RWPE1 (cell line): ENCODE data around the gene HERPUD1.

Experiments used
- CTCF ChIA-PET: fragments of 350-600 bp; sonication (Branson Sonifier 250); formaldehyde crosslinking; extraction: SDS; loops from one replicate; lab custom pipeline; 2021; lab: Yijun Ruan, JAX
- POLR2A ChIA-PET: fragments of 400-600 bp; formaldehyde crosslinking; extraction: SDS; loops from one replicate; lab custom pipeline; 2020; ENCODE audit warnings: antibody characterized with exemption; ENCODE audit not compliant: low non-redundant PET; lab: Yijun Ruan, JAX
- DNase-seq: peaks from one replicate; pipeline ENCODE4 v3.0.0; 2012; ENCODE audit warnings: low spot score
- H3K27ac ChIP-seq: fragments of 450-650 bp; 2 replicates; pipeline ENCODE4 v1.5.1; 2017
- CTCF ChIP-seq: fragments of 450-650 bp; conservative IDR thresholded peaks from 2 replicates; pipeline ENCODE4 v1.5.1; 2017; ENCODE audit warnings: low read depth, mild to moderate bottlenecking

Gene HERPUD1

DNA sequence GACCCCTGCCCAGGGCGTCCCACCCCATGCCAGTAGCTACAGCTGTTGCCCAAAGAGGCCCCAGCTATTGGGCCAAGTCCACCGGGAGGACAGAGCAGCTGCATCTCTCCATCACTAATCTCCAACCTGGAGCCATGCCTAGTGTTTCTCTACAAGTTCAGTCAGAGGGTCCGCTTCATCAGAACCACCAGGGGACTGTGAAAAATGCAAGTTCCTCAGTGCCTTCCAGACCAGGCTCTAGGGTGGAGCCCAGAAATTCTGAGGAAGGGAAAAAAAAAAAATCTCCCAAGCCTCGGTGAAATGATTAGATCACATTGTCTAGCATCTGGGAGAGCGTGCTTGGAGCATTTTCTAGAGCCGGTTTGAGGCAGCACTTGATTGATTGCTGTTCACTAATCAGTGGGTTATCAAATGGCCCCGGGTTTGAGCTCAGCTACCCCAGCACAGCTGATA is 22.4 kb upstream of the HERPUD1 start:
- no peak for DNase-seq
- no peak for TF ChIP-seq CTCF
- ChIA-PET CTCF (interaction anchor here (0.7 kb wide), 1 partner anchor 42 kb away, joined by 7 read pairs; no protein-coding TSS in a partner anchor), POLR2A (no interaction called here)
- no peak overlapping the region for H3K27ac ChIP-seq

GRCh38 chr16:56910112-56910511 is 21.8 kb upstream of the HERPUD1 start:
- CTCF ChIA-PET: interaction anchor here (0.7 kb wide), 1 partner anchor 43 kb away, joined by 7 read pairs; no protein-coding TSS in a partner anchor
- no peak for DNase-seq
- H3K27ac ChIP-seq: peak overlapping the region; percentile 22; the same call in 1 of the 2 replicates
- TF ChIP-seq CTCF: no peak
- POLR2A ChIA-PET: no interaction called here

DNA sequence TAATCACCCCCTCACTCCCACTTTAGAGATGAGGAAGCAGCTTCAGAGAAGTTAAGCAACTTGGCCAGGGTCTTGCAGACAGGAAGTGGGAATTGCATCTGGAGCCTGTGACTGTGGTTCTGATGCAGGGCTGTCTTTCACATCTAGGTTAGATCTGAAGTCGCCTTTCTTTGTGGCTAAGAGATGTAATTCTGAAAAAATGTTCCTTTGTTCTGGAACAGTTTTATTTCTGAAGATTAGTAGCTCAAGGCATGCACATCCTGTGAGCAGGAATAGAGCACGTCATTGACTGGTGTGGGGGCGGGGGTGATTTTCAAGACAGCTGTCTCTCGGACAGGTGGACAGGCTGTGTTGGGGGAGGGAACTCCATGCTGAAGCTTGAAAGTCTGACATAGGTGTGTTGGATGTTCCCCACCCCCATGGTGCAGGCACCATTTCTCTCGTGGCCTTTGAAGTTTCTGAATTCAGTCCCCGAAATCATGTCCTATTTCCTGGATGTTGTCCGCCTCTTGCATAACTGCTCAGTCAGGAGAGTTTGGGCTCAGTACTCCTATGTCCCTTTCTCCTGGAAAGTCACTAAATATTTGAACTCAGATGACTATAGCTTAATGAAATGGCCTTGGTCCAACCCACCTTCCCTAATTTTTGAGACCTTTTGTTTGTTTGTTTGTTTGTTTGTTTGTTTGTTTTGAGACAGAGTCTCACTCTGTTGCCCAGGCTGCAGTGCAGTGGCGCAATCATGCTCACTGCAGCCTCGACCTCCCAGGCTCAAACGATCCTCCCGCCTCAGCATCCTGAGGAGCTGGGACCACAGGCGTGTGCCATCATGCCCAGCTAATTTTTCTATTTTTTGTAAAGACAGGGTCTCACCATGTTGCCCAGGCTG is 21.0 kb upstream of the HERPUD1 start:
- CTCF ChIA-PET: interaction anchor here (0.6 to 0.8 kb wide), 3 partner anchors 96 to 569 kb away, joined by 3 to 4 read pairs (median 3); no protein-coding TSS in a partner anchor
- POLR2A ChIA-PET: interaction anchor here (0.7 kb wide), 1 partner anchor 21 kb away, joined by 4 read pairs; no protein-coding TSS in a partner anchor
- peak overlapping the region; percentile 22; the same call in 1 of the 2 replicates for H3K27ac ChIP-seq
- no peak for TF ChIP-seq CTCF
- DNase-seq: no peak

DNA sequence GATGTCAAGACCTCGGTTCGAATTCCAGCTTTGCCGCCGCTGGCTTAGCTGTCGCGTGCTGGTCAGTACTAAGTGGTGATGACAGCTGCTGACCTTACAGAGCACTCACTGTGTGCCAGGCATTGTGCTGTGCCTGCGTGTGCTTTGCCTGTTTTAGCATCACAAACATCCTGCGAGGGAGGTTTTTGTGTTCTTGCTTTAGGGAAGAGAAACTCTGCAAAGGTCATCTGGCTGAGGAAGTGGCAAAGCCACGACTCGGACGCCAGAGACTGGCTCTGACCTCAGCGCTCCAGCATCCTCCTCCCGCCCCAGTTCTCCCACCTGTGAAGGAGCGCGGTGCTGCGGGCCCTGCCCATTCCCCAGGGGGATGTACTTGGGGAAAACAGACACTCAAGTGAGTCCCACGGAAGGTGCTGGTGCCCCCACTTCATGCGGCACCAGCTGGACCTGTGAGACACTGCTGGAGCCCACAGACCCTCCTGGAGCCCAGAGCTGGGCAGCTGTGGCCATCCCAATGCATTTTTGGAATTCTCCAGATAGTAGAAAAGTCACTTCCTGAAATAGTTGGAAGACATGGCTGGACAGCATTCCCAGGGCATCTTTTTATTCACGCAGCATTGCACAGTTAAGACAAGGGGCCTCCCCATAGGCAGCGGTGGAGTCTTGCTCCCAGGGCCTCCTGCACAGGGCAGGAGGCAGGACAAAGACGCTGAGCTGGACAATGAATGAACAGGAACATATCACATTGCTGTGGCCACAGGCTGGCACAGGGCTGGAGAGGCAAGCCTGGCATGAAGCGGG is 20.0 kb upstream of the HERPUD1 start:
- POLR2A ChIA-PET: interaction anchor here (0.6 kb wide), 1 partner anchor 58 kb away, joined by 9 read pairs; no protein-coding TSS in a partner anchor
- CTCF ChIA-PET: interaction anchor here (0.5 to 0.8 kb wide), 2 partner anchors 550 to 568 kb away, joined by 3 to 4 read pairs; partner anchors contain the start of gene POLR2C

DNA sequence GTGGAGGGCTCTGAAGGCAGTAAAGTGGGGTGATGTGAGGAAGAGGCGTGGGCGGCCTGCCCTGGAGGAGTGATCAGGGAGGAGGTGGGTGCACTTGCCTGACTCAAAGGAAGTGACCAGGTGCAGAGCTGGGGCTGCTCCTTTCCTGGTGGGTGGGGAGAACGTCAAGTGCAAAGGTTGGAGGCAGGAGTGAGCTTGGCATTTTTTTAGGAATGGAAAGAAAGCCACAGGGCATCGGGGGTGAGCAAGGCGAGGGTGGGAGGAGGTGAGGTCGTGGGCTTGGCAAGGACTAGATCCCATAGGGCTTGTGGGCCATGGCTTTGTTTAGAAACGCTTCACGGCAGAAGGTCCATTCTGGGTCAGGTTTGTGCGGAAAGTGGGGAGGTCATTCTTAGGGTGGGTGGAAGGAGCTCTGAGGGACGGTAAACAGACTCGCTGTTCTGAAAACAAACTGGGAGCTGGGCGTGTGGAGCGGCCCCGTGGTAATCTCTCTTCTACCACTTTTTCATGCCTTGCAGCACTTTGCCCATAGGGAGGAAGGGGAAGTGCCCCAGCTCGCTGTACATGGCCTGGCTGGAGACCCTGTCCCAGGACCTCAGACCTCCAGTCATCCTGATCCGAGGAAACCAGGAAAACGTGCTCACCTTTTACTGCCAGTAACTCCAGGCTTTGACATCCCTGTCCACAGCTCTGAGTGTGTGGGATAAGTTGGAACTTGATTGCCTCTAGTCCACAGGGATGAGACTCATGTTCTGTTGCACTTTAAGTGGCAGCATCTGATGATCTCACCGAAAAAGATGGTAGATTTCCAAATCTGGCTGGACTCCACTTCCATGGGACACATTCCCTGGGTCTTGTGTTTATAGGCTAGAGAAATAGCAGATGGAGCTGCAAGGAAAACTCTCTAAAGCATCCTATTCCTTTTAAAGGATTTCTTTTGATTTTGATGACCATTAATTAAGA is 18.9 kb upstream of the HERPUD1 start:
- TF ChIP-seq CTCF: no peak
- POLR2A ChIA-PET: interaction anchor here (0.6 to 1.5 kb wide), 2 partner anchors 18 to 59 kb away, joined by 7 to 9 read pairs; no protein-coding TSS in a partner anchor
- DNase-seq: peak; percentile 53
- CTCF ChIA-PET: interaction anchor here (0.6 kb wide), 1 partner anchor 9 kb away, joined by 3 read pairs; no protein-coding TSS in a partner anchor
- H3K27ac ChIP-seq: peak overlapping the region; percentile 64

More for the DNA sequence above, 20.0 kb upstream of the HERPUD1 start:
- no peak overlapping the region for H3K27ac ChIP-seq
- no peak for TF ChIP-seq CTCF
- no peak for DNase-seq
